ENCODE results near the gene SPECC1L.

DNA sequence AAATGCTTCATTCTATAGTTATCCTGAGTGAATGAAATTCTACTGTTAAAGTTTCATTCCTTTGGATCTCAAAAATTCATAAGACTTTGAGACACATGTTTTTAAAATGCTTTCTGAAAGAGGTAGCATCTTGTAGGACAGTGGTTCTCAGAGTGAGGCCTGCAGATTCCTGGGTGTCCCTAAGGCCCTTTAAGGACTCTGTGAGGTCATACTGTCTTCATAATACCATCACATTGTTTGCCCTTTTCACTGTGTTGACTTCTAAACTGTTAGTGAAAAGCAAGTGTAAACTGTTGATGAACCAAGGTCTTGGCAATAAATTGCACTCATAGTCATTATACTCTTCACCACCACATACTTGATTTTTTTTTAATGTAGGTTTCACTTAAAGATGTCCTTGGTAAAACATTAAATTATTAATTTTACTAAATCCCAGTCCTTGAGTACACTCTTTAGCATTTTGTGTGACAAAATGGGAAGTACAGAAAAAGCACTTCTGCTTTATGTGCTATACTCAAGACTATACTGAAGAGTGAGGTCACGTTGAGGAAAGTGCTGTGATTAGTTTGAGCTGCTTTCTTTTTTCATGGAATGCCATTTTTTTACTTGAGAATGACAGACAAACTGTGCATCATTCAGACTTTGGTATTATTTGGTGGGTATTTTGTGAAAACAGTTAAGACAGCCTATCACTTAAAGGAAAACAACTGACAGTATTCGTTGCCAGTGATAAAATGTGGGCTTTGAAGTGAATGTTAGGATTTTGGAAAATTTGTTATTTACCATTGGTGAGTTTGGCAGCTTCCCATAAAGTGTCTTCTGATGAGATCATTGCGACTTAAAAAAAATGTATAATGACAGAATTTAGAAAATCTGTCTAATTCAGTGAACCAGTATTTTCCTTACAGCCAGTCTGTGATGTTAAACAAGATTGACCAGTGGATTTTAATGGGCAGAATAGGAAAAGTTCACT lies 61.1 kb downstream of the SPECC1L start:
- no peak for TF ChIP-seq EZH2 (IDR thresholded peaks at IDR 0.05)
- TF ChIP-seq POLR2AphosphoS5 (IDR thresholded peaks at IDR 0.05; ENCODE audit: borderline replicate concordance, low read depth, low read length): no peak
